Measurements from ENCODE around the gene UCHL5.

DNA sequence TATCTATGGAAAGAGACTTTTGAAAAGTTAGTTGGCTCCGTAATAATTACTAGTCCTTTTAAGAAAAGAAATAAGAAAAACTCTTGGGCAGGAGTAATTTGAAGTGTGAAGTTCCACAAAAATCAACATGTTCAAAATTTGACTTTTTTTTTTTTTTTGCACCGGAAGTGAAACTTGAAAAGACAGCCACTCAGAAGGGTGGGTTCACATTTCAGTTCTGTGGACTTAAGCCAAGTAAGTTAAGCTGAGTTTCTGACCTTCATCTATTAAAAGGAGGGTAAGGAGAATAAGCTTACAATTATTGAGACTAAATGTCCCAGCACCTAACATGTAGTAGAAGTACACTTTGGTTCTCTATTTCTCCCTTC is 11.2 kb upstream of the UCHL5 start:
- TF ChIP-seq FOXA1 (IDR thresholded peaks at IDR 0.05) (no peak), RAD21 (IDR thresholded peaks at IDR 0.05) (no peak), TAF1 (conservative IDR thresholded peaks at IDR 0.05) (no peak), GABPA (IDR thresholded peaks at IDR 0.05 in 1 of 2, conservative IDR thresholded peaks at IDR 0.05 in 1 of 2) (no peak), ATF3 (IDR thresholded peaks at IDR 0.05) (no peak)
- TF ChIP-seq, protein P1, sequence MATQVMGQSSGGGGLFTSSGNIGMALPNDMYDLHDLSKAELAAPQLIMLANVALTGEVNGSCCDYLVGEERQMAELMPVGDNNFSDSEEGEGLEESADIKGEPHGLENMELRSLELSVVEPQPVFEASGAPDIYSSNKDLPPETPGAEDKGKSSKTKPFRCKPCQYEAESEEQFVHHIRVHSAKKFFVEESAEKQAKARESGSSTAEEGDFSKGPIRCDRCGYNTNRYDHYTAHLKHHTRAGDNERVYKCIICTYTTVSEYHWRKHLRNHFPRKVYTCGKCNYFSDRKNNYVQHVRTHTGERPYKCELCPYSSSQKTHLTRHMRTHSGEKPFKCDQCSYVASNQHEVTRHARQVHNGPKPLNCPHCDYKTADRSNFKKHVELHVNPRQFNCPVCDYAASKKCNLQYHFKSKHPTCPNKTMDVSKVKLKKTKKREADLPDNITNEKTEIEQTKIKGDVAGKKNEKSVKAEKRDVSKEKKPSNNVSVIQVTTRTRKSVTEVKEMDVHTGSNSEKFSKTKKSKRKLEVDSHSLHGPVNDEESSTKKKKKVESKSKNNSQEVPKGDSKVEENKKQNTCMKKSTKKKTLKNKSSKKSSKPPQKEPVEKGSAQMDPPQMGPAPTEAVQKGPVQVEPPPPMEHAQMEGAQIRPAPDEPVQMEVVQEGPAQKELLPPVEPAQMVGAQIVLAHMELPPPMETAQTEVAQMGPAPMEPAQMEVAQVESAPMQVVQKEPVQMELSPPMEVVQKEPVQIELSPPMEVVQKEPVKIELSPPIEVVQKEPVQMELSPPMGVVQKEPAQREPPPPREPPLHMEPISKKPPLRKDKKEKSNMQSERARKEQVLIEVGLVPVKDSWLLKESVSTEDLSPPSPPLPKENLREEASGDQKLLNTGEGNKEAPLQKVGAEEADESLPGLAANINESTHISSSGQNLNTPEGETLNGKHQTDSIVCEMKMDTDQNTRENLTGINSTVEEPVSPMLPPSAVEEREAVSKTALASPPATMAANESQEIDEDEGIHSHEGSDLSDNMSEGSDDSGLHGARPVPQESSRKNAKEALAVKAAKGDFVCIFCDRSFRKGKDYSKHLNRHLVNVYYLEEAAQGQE (IDR thresholded peaks at IDR 0.05): no peak
- TF ChIP-seq, protein P2, sequence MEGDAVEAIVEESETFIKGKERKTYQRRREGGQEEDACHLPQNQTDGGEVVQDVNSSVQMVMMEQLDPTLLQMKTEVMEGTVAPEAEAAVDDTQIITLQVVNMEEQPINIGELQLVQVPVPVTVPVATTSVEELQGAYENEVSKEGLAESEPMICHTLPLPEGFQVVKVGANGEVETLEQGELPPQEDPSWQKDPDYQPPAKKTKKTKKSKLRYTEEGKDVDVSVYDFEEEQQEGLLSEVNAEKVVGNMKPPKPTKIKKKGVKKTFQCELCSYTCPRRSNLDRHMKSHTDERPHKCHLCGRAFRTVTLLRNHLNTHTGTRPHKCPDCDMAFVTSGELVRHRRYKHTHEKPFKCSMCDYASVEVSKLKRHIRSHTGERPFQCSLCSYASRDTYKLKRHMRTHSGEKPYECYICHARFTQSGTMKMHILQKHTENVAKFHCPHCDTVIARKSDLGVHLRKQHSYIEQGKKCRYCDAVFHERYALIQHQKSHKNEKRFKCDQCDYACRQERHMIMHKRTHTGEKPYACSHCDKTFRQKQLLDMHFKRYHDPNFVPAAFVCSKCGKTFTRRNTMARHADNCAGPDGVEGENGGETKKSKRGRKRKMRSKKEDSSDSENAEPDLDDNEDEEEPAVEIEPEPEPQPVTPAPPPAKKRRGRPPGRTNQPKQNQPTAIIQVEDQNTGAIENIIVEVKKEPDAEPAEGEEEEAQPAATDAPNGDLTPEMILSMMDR (IDR thresholded peaks at IDR 0.05; ENCODE audit: low read depth, low read length, missing input control): no peak
